HG03520 (cell line): ENCODE data around the gene CHD9.

ENCODE experiments used
- ATAC-seq: cut with Tn5 transposase; IDR thresholded peaks from one replicate; pipeline ENCODE4 v1.9.1; 2021; ENCODE audit warnings: mild to moderate bottlenecking, moderate library complexity; ENCODE audit not compliant: unreplicated experiment

The CHD9 gene

GRCh38 chr16:53191413-53191812, 136.6 kb downstream of the CHD9 start:
- no peak for ATAC-seq

- no peak for ATAC-seq
Measured at GRCh38 chr16:53198933-53199332, 144.1 kb downstream of the CHD9 start.

DNA sequence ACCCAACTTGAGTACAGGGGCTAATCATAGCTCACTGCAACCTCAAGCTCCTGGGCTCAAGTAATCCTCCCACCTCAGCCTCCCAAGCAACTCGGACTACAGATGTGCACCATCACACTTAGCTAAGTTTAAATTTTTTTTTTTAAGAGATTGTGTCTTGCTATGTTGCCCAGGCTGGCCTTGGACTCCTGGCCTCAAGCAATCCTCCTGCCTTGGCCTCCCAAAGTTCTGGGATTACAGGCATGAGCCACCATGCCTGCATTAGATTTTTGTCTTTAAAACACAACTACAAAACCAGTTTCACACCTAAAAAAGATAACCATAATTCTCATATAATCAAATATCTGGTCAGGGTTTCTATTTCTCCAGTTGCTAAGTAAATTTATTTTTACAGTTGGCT, 147.1 kb downstream of the CHD9 start:
- no peak for ATAC-seq

DNA sequence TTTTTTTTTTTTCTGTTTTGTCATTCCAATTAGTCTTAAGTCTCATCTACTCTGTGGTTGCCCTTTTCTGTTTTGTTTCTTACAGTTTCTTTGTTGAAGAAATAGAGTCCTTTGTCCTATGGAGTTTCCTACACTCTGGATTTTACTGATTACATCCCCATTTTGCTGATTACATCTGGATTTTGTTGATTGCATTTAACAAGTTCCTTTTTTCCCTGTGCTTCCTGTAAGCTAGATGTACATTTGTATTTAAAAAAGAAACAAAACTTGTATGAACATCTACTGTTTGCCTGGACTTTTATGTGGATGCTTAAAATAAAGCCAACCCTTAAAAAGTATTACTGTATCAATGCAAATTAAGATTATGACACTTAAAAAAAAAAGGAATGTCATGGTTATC, 147.6 kb downstream of the CHD9 start:
- ATAC-seq: no peak

DNA sequence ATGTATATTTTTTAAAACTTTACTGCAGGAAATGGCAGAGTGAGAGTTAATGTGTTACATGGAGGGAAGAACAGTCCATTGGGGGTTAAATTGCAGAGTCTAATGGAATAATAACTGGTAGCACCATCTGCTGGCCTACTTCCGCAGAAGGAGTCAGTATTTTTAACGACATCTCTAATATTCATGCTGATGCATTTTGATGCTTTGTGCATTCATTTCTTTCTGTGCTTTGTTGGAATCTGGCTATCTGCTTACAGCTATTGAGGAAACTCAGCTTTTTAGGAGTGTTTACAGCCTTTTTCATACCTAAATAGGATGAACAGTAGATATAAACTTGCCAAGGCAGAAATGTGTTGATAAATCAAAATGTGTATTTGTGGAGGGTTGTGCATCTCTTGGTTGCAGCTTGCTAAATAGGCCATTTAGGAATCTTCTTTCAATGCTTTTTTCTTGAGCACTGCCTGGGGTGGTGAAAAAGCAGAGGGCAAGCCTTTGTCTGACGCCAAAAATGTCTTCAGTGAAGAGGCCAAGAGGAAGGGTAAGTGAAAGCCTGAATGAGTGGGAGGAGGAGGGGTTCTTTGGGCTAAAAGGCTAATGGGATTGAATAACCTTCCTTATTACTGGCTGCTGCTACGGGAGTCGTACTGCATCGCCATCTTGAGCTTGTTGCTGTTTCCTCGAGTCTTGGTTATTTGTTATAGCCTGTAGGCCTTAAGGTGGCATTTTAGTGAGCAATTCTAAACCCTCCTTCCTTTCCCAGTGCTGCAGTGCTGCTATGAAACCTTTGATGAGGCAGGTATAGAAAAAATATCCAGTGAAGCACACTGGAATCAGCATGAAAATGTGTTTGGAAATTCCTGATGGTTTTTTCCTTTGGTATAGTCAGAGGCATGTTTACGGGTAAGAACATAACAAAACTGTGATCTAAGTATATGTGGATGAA, 153.3 kb downstream of the CHD9 start:
- peak; percentile 76 for ATAC-seq

DNA sequence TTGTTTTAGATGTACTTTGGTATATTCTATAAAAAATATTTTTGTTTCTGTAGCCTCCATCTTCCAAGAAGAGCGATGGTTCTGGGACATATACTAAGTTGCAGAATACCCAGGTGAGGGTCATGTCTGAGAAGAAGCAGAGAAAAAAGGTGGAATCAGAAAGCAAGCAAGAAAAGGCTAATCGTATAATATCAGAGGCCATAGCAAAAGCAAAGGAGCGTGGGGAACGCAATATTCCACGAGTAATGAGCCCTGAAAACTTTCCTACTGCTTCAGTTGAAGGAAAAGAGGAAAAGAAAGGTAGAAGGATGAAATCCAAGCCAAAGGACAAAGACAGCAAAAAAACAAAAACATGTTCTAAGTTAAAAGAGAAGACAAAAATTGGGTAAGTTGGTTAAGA, 154.6 kb downstream of the CHD9 start:
- no peak for ATAC-seq

DNA sequence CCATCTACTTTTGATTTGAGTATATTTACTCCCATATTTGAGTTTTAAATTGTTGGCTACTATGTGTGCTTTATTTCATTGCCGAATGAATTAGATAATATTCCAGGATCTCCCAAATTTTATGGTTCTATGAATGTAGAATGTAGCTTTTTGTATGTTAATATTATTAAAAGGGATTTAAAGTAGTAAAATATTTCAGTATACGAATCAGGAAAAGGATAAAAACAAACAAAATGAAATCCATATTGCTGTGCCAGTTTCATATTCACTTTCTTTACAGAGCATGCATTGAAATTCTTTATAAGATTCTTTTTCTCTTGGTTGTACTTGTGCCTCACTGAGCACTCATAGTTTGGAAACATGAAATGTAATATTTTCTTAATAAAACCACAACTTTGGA, 155.1 kb downstream of the CHD9 start:
- no peak for ATAC-seq

- ATAC-seq: no peak
Measured at GRCh38 chr16:53211253-53211652, 156.5 kb downstream of the CHD9 start.

GRCh38 chr16:53212893-53213223, 158.1 kb downstream of the CHD9 start:
- no peak for ATAC-seq

DNA sequence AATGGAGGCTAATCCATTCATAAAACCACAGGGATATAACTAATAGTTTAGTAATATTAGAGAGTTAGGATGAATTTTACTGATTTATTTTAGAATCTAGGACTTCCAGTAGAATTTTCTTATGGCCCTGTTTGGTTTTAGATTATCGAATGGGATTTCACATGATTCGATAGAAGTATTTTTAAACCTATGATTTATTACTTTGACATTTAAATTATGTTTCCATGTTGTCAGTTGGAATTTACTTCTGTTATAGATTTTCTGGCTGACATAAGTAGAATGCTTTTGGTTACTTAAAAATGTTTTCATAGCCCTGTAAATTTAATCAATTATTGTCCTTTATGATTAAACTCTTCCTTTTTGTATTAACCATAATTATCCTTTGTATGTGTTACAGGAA, 158.8 kb downstream of the CHD9 start:
- ATAC-seq: no peak

GRCh38 chr16:53216798-53217197, 162.0 kb downstream of the CHD9 start:
- no peak for ATAC-seq

DNA sequence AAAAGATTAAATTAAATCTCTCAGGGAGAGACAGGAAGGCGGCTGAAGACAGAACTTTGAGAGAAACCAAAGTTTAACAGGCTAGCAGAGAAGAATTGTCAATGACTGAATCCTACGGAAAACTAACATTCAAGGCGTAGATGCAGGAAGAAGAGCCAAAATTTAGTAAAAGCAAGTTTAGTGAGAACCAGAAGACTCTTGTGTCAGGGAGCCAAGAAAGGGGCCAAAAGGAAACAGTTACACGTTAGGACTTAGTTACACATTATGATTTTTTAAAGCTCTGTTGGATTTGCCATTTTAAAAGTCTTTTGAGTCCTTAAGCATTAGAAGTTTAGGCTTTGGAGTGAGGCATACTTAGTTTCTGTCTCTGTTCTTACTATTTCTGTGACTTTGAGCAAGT, 164.6 kb downstream of the CHD9 start:
- ATAC-seq: no peak

- no peak for ATAC-seq
Measured at GRCh38 chr16:53219795-53220454, 165.1 kb downstream of the CHD9 start.

- ATAC-seq: no peak
Measured at GRCh38 chr16:53220585-53220984, 165.8 kb downstream of the CHD9 start.

- no peak for ATAC-seq
Measured at GRCh38 chr16:53224951-53225533, 170.3 kb downstream of the CHD9 start.

DNA sequence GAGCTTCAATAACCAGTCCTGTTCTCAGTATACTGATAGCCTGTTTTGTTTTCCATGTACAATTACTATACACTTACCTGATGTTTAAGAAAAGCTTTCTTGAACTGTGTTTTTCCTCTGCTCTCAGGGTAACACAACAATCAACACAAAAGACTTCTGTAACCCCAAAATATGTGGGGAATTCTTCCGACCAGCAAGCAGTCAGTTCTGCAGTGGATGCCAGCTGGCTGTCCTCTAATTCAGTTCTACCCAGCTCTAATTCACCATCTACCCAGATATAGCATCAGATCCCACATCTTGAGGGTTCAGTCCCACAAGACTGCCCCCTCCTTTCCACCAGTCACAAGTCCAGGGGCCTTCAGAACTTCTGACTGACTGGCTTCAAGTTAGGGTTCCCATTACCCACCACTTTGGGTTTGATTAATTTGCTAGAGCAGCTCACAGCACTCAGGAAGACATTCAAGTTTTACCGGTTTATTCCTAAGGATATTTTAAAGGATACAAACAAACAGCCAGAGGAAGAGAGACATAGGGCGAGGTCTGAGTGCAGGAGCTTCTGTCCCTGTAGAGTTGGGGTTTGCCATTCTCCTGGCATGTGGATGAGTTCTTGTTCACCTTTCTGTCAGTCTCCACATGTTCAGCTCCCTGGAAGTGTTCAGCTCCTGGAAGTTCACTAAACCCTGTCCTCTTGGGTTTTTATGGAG, 178.2 kb downstream of the CHD9 start:
- ATAC-seq: no peak

DNA sequence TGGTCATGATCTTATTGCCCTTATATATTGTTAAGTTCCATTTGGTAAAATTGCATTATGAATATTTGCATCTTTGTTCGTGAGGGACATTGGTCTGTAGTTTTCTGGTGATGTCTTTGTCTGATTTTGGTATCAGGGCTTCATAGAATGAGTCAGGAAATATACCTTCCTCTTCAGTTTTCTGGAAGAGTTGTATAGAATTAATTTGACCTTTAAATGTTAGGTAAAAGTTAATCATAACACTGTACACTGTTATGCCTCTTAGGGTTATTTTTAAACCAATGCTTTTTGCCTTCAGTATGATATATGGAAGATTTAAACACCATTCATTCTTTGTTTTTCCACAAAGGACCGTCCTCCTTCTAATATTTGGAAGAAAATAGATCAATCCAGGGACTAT, 180.0 kb downstream of the CHD9 start:
- ATAC-seq: no peak

DNA sequence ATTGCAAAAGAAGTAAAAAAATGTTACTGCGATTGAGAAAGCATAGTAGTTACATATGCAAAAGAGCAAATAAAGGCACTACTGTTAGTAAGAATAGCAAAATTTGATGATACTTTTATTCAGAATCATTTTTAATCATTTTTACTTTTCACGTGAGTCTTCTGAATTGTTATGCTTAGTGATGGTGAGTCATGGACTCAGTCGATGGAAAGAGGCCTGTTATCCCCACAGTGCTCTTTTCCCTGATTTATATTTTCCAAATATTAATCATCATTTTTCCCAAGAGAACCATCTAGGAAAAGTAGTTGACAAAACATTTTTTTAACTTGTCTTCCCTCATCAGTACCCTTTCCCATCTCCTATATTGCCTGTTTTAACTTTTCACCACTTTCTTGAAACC, 181.1 kb downstream of the CHD9 start:
- no peak for ATAC-seq

DNA sequence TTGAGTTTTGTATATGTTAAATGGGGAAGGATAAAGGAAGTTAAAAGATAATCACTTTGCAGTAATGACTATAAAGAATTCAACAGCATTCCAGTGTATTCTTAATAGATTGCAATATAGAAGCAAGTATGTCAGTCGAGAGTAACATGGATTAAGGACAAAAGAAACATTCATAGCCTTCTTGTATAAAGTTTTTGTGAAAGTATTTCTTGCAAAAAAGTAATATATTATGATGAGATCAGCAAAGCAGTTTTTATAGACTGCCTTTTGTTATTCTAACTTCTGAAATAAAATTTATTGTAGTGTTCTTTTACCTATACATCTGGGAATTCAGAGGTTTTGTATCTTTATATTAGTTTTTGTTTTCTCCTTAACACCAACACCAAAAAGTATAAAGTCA, 194.5 kb downstream of the CHD9 start:
- no peak for ATAC-seq

DNA sequence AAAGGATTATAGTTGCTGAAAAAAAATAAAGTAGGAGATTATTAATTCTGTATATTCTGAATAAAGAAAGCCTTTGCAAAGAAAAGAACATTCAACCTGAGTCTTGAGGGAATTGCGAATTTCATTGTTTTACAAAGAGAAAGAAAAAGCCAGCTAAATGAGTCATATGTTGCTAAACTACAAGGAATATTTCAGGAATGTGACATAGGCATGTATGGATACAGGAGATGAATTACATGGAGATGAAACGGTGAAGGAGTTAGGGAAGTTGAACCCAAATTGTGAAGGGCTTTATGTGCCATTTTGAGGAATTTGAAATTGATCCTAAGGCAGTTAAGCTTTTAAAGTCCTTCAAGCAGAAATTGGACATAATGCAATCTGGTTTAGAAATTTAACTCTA, 202.2 kb downstream of the CHD9 start:
- no peak for ATAC-seq

DNA sequence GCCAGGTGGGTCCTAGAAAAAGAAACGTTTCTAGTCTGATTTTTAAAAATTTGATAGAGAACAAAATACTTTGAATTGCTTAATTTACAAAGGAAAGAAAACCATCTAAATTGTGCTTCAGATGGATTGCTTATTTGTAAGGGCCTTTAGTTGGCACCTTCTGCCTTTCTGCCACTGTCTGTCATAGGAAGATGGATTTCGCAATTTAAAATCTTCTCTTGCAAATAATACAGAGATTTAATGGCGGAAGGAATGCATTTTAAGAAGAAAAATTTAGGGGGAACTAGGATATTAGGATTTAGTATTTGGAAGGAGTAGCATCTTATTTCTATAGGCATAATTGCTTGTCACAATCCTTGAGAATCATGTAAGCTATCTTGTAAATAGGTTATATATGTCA, 204.0 kb downstream of the CHD9 start:
- ATAC-seq: no peak

- ATAC-seq: no peak
Measured at GRCh38 chr16:53261276-53261675, 206.5 kb downstream of the CHD9 start.
